Measurements from ENCODE around the gene P3H1.
"Not testable (repeated sequence)": the region's sequence is repeated elsewhere in the genome, so short reads cannot be mapped to it uniquely, and the experiment has no call there.

The P3H1 gene

DNA sequence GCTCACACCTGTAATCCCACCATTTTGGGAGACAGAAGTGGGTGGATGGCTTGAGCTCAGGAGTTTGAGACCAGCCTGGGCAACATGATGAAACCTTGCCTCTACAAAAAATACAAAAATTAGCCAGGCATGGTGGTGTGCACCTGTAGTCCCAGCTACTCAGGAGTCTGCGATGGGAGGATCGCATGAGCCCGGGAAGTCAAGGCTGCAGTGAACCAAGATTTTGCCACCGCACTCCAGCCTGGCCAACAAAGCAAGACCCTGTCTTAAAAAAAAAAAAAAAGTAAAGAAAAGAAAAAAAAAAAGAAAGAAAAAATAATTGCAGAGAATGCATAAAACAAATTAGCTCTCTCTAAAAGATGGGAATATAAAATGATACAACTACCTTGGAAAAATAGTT is 41.0 kb downstream of the P3H1 start:
- not testable (repeated sequence) for DNase-seq

GRCh38 chr1:42723511-42723910 is 43.3 kb downstream of the P3H1 start:
- no peak for DNase-seq

DNA sequence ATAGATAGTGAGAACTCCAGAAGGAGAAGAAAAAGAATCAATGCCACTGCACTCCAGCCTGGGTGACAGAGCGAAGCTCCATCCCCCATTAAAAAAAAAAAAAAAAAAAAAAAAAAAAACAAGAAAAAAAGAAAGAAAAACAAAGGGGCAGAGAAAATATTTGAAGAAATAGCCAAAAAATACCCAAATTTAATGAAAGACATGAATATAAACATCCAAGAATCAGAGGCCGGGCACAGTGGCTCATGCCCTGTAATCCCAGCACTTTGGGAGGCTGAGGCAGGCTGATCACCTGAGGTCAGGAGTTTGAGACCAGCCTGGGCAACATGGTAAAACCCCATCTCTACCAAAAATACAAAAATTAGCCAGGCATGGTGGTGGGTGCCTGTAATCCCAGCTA is 44.4 kb downstream of the P3H1 start:
- not testable (repeated sequence) for DNase-seq

DNA sequence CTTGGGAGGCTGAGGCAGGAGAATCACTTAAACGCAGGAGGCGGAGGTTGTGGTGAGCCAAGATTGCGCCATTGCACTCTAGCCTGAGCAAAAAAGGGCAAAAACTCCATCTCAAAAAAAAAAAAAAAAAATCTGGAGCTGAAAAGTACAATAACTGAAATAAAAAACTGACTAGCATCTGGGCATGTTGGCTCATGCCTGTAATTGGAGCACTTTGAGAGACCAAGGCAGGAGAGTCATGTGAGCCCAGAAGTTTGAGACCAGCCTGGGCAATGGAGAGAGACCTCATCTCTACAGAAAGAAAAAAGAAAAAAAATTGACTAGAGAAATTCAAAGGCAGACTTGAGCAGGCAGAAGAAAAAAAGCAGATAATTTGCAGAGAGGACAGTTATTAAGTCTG is 44.9 kb downstream of the P3H1 start:
- DNase-seq = no peak

DNA sequence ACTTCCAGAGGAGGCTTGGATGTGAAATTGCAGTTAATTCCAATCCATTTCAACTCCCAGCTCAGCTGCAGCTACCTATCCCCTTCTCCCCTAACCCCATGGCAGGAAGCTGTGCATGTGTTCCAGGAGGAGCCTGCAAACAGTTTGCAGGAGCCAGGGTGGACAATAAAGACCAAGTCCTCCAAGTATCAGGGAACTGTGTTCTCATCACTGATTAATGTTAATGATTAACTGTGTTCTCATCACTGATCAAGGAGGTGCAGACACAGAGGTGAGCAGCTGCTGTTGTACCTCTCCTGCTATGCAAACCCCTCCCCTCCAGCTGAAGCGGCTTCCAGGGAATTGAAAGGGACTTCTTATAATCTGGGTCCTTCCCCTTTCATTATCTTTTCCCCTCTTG is 46.0 kb downstream of the P3H1 start:
- no peak for DNase-seq

- DNase-seq = not testable (repeated sequence)
Measured at GRCh38 chr1:42714441-42714840, 52.4 kb downstream of the P3H1 start.

DNA sequence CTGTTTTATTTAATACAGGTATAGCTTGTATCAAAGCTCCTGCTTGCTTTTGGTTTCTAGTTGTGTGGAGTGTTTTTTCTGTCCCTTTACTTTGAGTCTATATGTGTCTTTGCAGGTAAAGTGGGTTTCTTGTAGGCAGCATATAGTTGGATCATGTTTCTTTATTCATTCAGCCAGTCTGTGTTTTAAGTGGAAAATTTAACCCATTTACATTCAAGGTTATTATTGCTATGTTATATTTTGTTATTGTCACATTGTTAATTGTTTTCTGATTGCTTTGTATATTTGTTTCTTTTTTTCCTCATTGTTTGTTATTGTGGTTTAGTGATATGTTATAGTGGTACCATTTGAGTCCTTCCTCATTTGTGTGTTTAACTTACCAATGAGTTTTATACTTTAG is 53.5 kb downstream of the P3H1 start:
- no peak for DNase-seq

DNA sequence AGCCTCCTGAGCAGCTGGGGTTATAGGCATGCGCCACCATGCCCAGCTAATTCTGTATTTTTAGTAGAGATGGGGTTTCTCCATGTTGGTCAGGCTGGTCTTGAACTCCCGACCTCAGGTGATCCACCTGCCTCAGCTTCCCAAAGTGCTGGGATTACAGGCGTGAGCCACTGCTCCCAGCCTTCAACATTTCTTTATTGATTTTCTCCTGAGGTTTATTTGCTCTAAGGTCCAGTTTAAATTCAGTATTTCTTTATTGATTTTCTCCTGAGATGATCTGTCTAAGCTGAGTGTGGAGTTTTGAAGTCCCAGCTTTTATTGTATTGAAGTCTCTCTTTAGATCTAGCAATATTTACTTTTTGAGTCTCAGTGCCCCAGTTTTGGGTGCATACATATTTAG is 54.0 kb downstream of the P3H1 start:
- DNase-seq = not testable (repeated sequence)

- no peak for DNase-seq
Measured at GRCh38 chr1:42703888-42704464, 62.9 kb downstream of the P3H1 start.

DNA sequence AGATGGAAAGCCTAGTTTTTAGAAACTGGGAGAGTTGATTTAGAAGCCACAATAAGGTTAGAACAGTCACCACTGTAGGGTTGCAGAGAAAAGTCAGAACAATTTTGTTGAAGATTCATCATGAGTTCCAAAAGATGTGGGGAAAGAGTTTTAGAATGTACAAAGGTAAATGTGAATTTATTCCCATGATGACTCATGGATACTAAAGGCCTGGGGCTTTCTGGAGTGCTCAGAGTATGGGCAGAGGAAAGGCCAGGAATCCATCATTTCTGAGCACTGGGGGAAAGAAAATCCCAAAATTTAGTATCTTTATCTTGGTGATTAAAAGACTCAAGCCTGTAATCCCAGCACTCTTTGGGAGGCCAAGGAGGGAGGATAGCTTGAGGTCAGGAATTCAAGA is 66.8 kb downstream of the P3H1 start:
- DNase-seq = no peak

- DNase-seq = no peak
Measured at GRCh38 chr1:42698081-42698813, 68.6 kb downstream of the P3H1 start.
